Measurements from ENCODE around the gene ANKRD55. TPM values are rescaled to one million over a fixed set of nuclear protein-coding genes. Genes with fewer than 3 reads are reported as not detected.

Gene ANKRD55
- total RNA-seq (2022; extraction: Qiagen RNA extraction): 0.06 TPM in 1 of 5 replicates, not detected in the others

GRCh38 chr5:56233230-56233629, at the start of gene ANKRD55:
TSS of gene ANKRD55 (minus strand) at chr5:56233330. CDS start at chr5:56232913, 417 bp downstream.

Other genes with a start within 250 kb of the ANKRD55 start
- 43.2 to 103 TPM (median 60.0 TPM) in 5 replicates for gene IL6ST, start 238.4 kb downstream of the ANKRD55 start, total RNA-seq (2022; extraction: Qiagen RNA extraction)